GM18507 (cell line): ENCODE results near the gene LPAR1.

Experiments
- DNase-seq: peaks from one replicate; pipeline ENCODE4 v3.0.0; 2011; ENCODE audit warnings: low read depth; ENCODE audit not compliant: insufficient read length; ENCODE audit errors: extremely low spot score
- FAIRE-seq: peaks from 2 replicates; lab custom pipeline; 2011; peaks lifted over from hg19 to GRCh38; lab: Jason Lieb, UNC

The LPAR1 gene

GRCh38 chr9:111005746-111006470 lies 32.4 kb downstream of the LPAR1 start:
- DNase-seq (no peak), FAIRE-seq (no peak)

DNA sequence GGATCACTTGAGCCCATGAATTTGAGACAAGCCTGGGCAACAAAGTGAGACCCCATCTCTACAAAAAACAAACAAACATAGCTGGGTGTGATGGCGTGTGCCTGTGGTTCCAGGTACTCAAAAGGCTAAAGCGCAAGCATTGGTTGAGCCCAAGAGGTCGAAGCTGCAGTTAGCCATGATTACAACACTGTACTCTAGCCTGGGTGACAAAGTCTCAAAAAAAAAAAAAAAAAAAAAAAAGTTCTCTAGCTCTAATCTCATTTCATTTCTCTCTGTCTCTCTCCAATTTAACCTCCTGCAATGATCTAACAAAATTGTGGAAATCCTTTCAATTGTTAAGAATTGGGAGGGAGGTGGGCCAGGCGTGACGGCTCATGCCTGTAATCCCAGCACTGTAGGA lies 33.3 kb downstream of the LPAR1 start:
- no peak for DNase-seq
- FAIRE-seq, result no peak

DNA sequence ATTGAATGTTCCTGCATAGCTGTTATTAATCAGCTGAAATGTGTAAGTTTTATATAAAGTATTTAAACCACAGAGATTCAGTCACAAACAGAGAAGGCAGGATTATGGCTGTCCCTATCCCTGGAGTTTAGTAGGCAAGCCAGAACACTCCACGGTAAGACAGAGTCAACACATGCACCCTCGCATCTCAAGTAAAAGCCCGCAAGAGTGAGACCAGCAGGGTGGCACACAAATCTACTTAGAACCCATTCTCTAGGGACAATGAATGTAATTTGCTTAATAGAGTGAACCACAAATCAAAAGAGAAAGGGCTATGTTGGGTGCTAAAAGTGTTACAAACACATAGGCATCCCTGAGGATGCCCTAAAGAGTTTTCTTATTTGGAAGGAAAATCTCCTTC lies 35.1 kb downstream of the LPAR1 start:
- no peak for FAIRE-seq
- DNase-seq, result no peak

DNA sequence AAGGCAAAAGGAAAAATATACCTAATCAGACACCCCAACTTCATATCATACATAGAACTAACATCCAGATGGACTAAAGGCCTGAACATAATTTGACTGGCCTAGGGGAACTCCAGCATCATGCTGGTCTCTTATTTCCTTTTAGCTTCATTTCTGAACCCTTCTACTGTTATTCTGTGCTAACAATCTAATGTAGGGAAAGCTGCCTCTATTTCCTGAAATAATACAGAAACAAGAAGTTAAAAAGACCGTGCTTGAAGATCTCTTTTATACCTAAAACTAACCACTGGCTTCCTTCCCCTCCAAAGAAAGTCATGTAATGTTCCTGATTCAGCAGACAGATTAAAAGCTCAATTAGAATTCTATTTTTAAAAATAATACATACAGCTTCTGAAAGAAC lies 36.7 kb downstream of the LPAR1 start:
- FAIRE-seq (no peak), DNase-seq (no peak)

- DNase-seq (no peak), FAIRE-seq (no peak)
Observed at GRCh38 chr9:111000202-111000601, 38.1 kb downstream of the LPAR1 start.

DNA sequence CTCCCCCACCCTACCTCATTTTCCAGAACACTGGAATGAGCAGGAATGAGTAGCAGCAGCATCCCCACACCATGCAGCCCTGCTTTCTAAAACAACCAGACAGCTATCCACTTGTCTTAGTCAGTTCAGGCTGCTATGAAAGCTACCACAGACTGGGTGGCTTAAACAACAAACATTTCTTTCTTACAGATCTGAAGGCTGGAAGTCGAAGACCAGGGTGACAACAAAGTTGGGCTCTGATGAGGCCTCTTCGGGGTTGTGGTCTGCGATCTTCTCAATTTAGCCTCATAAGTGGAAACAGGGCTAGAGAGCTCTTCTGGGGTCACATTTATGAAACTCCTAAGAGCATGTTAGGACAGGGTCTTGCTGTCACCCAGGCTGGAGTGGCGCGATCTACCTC lies 38.9 kb downstream of the LPAR1 start:
- no peak for DNase-seq
- FAIRE-seq, result no peak

GRCh38 chr9:110997847-110998246 lies 40.4 kb downstream of the LPAR1 start:
- DNase-seq (no peak), FAIRE-seq (no peak)

DNA sequence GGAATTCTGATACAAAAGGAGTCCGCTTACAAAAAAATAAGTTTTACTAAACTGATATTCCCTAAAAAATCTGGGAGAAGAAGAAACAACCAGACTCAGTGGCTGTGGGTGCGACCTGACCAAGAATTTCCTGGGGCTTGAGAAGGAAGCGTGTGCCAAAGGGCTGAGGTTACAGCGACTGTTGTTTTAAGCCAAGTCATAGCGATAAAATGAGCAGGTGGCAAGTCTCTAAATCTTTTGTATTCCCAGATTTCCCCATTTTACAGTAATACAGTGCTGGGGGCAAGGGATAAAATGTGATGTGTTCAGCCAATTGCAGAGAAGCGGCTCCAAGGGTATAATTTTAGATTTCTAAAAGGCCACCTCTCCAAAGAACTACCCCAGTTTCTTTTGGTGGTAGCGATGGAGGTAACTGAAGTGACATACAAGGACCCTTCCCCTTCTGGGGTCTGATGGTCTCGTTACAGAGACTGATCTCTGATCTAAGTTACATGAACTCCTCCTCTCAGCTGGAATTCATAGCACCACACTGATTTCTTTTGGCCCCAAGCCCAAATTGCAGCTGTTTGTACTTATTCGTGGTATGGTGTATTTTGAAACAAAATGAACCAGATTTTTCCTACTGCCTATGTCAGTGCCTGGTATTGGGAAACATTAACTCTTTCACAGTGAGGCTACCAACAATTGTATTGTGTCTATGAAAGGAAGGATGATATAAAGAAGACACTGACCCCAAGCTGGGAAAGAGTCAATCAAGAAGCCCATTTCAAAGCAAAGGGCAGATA lies 41.6 kb downstream of the LPAR1 start:
- FAIRE-seq (no peak), DNase-seq (no peak)

DNA sequence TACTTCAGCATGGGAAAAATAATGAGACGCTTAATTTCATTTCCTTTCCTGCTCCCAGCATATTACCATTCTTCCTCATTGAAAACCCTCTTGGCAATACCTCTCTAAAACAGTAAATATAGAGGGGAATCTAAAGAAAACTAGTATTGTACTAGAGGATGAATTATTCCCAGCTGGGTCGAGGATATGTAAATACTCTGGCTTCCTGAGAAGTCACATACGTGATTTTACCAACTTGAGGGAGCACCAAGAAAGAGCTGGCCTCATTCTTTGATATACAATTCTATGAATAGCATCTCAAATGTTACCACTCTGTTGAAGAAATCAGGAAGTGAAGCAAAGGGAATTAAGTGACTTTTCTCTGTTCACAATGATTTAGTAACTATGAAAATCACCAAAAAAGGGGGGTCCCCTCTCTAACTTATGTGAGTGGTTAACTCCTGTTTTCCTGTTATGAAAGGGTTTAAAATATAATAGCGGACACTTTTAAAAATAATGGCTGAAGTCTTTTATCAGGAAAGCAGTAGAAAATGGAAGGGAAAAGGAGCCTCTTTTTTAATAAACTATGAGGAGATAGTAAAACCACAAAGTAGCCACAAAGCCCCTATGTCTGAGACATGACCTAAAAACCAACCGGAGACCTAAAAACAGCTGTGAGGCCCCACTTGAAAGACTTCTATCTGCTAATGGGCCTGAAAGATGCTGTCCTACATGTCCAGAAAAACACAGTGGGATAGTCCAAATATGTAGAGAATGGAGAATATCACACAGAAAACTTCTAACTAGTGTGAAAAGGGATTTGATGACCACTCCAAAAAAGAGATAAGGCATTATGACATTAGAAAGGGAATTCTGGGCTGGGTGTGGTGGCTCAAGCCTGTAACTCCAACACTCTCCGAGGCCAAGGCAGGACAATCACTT lies 42.6 kb downstream of the LPAR1 start:
- FAIRE-seq (no peak), DNase-seq (no peak)

DNA sequence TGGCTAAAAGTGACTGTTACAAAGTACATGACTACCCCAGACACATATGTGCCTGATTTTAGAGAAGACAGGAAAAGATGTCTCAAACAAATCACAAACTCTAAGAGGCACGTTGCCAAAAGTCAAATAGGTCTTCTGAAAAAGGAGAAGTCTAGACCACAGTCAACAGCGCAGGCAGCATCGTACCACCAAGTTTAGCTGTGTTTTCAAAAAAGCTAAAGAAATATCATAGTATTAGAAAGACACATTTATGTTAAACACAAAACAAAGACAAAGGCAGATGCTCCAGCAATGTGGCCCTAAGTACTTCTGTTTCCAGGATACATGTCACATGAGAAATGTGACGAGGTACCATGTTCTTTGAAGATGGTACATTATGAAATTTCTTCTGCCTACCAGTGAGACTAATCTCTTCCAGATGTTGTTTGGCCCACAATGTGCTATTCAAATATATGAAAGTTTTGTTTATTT lies 43.5 kb downstream of the LPAR1 start:
- DNase-seq (no peak), FAIRE-seq (no peak)

GRCh38 chr9:110990481-110990880 lies 47.8 kb downstream of the LPAR1 start:
- no peak for FAIRE-seq
- no peak for DNase-seq

- FAIRE-seq (no peak), DNase-seq (no peak)
Observed at GRCh38 chr9:110986529-110986928, 51.7 kb downstream of the LPAR1 start.

- FAIRE-seq, result no peak
Observed at GRCh38 chr9:110984890-110985437, 53.3 kb downstream of the LPAR1 start.

DNA sequence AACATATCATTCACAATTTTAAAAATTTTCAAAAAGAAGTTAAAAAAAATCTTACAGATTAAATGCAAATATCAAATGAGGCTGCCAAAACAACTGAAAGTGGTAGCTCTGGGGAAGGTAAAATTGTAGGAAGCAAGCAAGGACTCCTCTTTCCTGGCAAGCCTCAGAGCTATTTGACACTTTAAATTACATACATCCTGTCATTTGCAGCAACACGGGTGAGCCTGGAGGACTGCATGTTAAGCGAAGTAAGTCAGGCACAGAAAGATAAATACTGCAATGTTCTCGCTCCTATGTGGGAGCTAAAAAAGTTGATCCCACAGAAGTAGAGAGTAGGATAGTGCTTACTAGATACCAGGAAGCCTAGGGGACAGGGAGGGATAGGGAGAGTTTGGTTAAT lies 58.0 kb downstream of the LPAR1 start:
- FAIRE-seq (no peak), DNase-seq (no peak)

More at GRCh38 chr9:110984890-110985437, 53.3 kb downstream of the LPAR1 start:
- DNase-seq, result no peak

GRCh38 chr9:110979636-110980035 lies 58.6 kb downstream of the LPAR1 start:
- no peak for DNase-seq
- FAIRE-seq, result no peak

GRCh38 chr9:110978516-110978915 lies 59.8 kb downstream of the LPAR1 start:
- no peak for FAIRE-seq
- no peak for DNase-seq

- DNase-seq (no peak), FAIRE-seq (no peak)
Observed at GRCh38 chr9:110977259-110977709, 61.0 kb downstream of the LPAR1 start.

DNA sequence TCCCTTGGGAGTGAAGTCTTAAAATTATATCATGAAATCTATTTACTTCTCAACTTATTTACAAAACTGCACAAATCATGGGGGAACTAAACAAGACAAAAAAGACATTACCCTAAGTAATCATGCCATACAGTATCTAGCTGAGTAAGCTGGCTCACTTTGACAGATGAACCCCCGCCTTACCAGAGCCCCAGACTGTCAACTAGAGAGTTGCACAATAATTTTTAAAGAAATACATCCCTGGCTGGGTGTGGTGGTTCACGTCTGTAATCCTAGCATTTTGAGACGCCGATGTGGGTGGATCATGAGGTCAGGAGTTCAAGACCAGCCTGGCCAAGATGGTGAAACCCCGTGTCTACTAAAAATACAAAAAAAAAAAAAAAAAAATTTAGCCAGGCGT lies 62.3 kb downstream of the LPAR1 start:
- no peak for DNase-seq

GRCh38 chr9:110975278-110975677 lies 63.0 kb downstream of the LPAR1 start:
- no peak for DNase-seq

More for the DNA sequence above, 62.3 kb downstream of the LPAR1 start:
- no peak for FAIRE-seq

DNA sequence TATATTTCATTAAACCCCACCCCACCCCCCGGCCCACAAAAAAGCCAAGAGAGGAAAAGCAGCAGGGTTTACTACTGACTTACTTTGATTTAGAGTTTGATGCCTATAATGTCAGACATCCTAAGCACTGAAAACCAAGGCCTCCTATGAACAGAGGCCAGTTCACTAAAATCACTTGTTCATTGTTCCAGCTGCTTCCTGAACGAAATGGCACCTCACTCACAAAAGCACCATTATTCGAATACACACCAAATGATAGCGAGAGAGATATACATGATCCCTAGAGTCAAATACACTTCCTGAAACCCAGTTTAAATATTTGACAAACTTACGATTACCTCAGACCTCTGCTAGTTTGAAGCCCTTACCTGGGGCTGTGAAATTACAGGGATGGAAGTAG lies 66.6 kb downstream of the LPAR1 start:
- DNase-seq (no peak), FAIRE-seq (no peak)

More at GRCh38 chr9:110975278-110975677, 63.0 kb downstream of the LPAR1 start:
- FAIRE-seq, result no peak
